AG10803 (cell line): ENCODE measurements around the gene TMPRSS12.

Experiments used
- DNase-seq: peaks from one replicate; pipeline ENCODE4 v3.0.0; 2010; ENCODE audit warnings: low read depth
- H3K4me3 ChIP-seq: 2 replicates; pipeline ENCODE4 v1.5.1; 2011; ENCODE audit warnings: mild to moderate bottlenecking, low read length, control low read depth
- TF ChIP-seq, protein P1 (sequence below): conservative IDR thresholded peaks from 2 replicates; pipeline ENCODE4 v1.5.1; 2011; ENCODE audit warnings: mild to moderate bottlenecking, low read length, control low read depth, inconsistent platforms

TMPRSS12 gene

DNA sequence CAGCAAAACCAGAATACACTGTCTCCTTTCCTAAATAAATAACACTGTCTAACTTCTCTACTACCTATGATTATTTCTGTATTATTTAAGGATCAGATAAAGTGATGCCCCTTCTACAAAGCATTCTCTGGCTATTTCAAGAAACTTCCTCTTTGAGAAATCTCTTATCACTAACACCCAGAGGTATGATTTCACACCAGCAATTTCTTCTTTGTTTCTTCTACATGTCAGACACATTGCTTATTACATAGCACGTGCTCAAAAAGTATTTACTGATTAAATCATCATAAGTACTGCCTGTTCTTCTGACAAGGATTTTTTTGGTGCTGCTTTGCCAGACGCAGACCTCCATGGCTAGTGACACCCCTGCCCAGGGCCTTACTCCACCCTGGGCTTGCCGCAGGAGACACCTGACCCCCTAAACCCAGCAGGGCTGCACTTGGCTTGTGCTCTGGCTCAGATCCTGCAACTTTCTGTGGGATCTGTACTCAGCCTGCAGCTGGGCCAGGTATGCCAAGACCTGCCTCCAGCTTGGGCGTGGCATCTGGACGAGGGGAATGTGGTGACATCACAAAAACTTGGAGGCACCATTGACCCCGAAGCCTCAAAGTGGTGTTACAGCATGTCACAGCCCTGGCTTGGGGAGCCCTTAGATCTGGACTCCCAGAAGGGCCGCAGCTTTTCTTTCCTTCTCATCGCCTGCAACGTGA, 94.2 kb downstream of the TMPRSS12 start:
- no peak for DNase-seq
- no peak overlapping the region for H3K4me3 ChIP-seq
- TF ChIP-seq, protein P1, sequence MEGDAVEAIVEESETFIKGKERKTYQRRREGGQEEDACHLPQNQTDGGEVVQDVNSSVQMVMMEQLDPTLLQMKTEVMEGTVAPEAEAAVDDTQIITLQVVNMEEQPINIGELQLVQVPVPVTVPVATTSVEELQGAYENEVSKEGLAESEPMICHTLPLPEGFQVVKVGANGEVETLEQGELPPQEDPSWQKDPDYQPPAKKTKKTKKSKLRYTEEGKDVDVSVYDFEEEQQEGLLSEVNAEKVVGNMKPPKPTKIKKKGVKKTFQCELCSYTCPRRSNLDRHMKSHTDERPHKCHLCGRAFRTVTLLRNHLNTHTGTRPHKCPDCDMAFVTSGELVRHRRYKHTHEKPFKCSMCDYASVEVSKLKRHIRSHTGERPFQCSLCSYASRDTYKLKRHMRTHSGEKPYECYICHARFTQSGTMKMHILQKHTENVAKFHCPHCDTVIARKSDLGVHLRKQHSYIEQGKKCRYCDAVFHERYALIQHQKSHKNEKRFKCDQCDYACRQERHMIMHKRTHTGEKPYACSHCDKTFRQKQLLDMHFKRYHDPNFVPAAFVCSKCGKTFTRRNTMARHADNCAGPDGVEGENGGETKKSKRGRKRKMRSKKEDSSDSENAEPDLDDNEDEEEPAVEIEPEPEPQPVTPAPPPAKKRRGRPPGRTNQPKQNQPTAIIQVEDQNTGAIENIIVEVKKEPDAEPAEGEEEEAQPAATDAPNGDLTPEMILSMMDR: no peak
